ENCODE measurements around the gene PDGFC.

GRCh38 chr4:156954587-156954986 lies 17.0 kb downstream of the PDGFC start:
- TF ChIP-seq POLR2A (IDR thresholded peaks at IDR 0.05) (no peak), POLR2AphosphoS5 (IDR thresholded peaks at IDR 0.05) (no peak), CTCF (IDR thresholded peaks at IDR 0.05) (no peak), EP300 (IDR thresholded peaks at IDR 0.05) (no peak)
